Measurements from ENCODE around the gene NUP133. TPM values are rescaled to one million over a fixed set of nuclear protein-coding genes. Genes with fewer than 3 reads are reported as not detected.

Gene NUP133
- total RNA-seq, 1 donor from 2014 or later = 42.9 TPM

- no peaks in the 10 kb centered on the region for H3K27me3 Mint-ChIP-seq (ENCODE audit: unreplicated experiment)
Observed at GRCh38 chr1:229487181-229487580, 21.0 kb downstream of the NUP133 start.

DNA sequence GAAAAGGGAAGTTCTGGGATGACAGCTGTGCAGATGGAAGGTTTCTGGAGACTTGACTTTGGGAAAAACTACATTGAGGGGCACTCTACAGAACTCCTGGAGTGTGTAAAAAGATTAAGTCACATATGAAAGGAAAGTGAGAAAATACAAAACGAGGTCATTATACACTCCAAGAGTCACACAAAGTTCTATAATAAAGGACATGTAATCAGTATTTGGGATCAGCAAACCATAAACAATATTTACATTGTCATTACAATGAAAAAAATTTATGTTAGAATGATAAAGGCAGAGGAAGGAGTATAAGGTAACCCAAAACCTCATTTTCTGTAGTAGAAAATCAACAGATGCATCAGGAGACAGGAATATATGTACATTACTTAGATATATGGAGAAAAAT, 22.8 kb downstream of the NUP133 start:
- H3K4me3 Mint-ChIP-seq (ENCODE audit: unreplicated experiment) = no peak overlapping the region
- H3K27me3 Mint-ChIP-seq (ENCODE audit: unreplicated experiment) = no peaks in the 10 kb centered on the region
- H3K36me3 Mint-ChIP-seq (ENCODE audit: unreplicated experiment) = no peaks in the 10 kb centered on the region
- H3K27ac Mint-ChIP-seq (ENCODE audit: unreplicated experiment) = no peak overlapping the region
- TF ChIP-seq, protein P1, sequence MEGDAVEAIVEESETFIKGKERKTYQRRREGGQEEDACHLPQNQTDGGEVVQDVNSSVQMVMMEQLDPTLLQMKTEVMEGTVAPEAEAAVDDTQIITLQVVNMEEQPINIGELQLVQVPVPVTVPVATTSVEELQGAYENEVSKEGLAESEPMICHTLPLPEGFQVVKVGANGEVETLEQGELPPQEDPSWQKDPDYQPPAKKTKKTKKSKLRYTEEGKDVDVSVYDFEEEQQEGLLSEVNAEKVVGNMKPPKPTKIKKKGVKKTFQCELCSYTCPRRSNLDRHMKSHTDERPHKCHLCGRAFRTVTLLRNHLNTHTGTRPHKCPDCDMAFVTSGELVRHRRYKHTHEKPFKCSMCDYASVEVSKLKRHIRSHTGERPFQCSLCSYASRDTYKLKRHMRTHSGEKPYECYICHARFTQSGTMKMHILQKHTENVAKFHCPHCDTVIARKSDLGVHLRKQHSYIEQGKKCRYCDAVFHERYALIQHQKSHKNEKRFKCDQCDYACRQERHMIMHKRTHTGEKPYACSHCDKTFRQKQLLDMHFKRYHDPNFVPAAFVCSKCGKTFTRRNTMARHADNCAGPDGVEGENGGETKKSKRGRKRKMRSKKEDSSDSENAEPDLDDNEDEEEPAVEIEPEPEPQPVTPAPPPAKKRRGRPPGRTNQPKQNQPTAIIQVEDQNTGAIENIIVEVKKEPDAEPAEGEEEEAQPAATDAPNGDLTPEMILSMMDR (IDR thresholded peaks at IDR 0.05; ENCODE audit: partially characterized antibody, unreplicated experiment) = no peak
- H3K4me1 Mint-ChIP-seq (ENCODE audit: low read depth, unreplicated experiment) = no peaks in the 10 kb centered on the region
- DNase-seq = no peak
- H3K9me3 Mint-ChIP-seq (ENCODE audit: unreplicated experiment) = no peaks in the 10 kb centered on the region

More at GRCh38 chr1:229487181-229487580, 21.0 kb downstream of the NUP133 start:
- H3K4me1 Mint-ChIP-seq (ENCODE audit: low read depth, unreplicated experiment) = no peaks in the 10 kb centered on the region
- H3K36me3 Mint-ChIP-seq (ENCODE audit: unreplicated experiment) = no peaks in the 10 kb centered on the region
- DNase-seq = no peak
- TF ChIP-seq, protein P1 (IDR thresholded peaks at IDR 0.05; ENCODE audit: partially characterized antibody, unreplicated experiment) = no peak
- H3K27ac Mint-ChIP-seq (ENCODE audit: unreplicated experiment) = no peak overlapping the region
- no peak overlapping the region for H3K4me3 Mint-ChIP-seq (ENCODE audit: unreplicated experiment)
- no peaks in the 10 kb centered on the region for H3K9me3 Mint-ChIP-seq (ENCODE audit: unreplicated experiment)

DNA sequence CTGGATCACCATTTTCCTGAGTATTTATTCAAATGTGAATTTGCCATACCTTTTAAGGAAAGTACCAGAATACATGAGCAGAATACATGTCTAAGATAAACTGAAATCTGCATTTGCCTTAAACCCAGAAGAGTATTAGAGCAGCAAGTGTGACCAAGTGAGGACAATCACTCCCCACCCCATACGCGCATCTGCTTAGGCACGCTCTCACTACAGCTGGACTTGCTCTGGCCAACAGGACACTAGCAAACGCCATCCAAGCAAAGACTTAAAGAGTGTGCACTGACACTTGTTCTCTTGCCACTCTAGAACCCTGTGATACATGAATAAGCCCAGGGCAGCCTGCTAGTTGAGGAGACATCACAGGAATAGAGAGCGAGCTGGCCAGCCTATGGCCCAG, 25.6 kb downstream of the NUP133 start:
- Mint-ChIP-seq H3K27ac (ENCODE audit: unreplicated experiment) (no peak overlapping the region), H3K36me3 (ENCODE audit: unreplicated experiment) (no peaks in the 10 kb centered on the region), H3K4me1 (ENCODE audit: low read depth, unreplicated experiment) (peaks cover 7% of the 10 kb centered on the region), H3K9me3 (ENCODE audit: unreplicated experiment) (no peaks in the 10 kb centered on the region), H3K27me3 (ENCODE audit: unreplicated experiment) (no peaks in the 10 kb centered on the region), H3K4me3 (ENCODE audit: unreplicated experiment) (no peak overlapping the region)
- TF ChIP-seq, protein P1 (IDR thresholded peaks at IDR 0.05; ENCODE audit: partially characterized antibody, unreplicated experiment) = no peak
- DNase-seq = no peak

DNA sequence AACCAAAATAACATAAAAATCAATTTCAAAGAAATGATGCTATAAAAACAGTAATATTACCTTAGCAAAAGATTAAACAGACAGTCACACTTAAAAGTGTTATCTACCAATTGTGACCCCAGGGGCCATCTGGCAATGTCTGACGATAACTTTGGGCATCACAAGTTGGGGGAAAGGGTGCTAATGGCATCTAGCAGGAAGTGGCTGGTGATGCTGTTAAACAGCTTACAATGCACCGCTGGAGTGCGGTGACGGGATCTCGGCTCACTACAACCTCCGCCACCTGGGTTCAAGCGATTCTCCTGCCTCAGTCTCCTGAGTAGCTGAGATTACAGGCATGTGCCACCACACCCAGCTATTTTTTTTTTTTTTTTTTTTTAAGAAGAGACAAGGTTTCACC, 27.6 kb downstream of the NUP133 start:
- no peaks in the 10 kb centered on the region for H3K27me3 Mint-ChIP-seq (ENCODE audit: unreplicated experiment)
- H3K4me3 Mint-ChIP-seq (ENCODE audit: unreplicated experiment) = no peak overlapping the region
- peaks cover 7% of the 10 kb centered on the region for H3K4me1 Mint-ChIP-seq (ENCODE audit: low read depth, unreplicated experiment)
- no peaks in the 10 kb centered on the region for H3K9me3 Mint-ChIP-seq (ENCODE audit: unreplicated experiment)
- no peak for DNase-seq
- TF ChIP-seq, protein P1 (IDR thresholded peaks at IDR 0.05; ENCODE audit: partially characterized antibody, unreplicated experiment) = no peak
- no peaks in the 10 kb centered on the region for H3K36me3 Mint-ChIP-seq (ENCODE audit: unreplicated experiment)
- H3K27ac Mint-ChIP-seq (ENCODE audit: unreplicated experiment) = no peak overlapping the region

DNA sequence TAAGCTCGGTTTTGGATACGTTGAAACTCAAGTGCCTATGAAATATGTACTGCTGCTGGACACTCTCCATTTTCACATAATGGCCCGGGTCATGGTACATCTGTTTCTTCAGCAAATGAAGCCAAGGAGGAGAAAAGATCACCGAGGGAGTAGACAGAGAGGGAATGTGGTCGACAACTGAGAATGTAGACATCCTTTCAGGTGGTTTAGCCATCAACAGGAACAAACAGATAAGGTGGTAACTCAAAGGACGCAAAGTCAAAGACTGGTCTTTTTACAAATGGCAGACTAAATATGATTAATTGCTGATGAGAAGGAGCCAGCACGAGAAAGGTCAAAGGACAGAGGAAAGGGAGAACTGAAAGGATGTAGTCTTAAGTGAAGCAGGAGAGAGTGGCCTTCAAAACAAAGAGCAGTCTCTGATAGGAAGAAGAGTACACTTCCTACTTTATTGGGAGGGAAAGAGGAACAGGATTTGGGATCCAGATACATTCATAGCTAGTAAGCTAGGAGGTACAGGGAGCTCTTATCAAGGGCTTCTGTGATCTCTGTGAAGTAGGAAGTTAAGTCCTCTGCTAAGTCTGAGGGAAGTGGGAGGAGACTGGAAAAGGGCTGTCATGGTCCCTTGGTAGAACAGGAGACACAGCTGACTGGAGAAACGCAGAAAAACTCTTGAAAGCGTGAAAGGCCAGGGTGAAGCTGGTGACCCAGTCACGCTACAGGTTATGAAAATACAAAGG, 28.3 kb downstream of the NUP133 start:
- Mint-ChIP-seq H3K4me3 (ENCODE audit: unreplicated experiment) (no peak overlapping the region), H3K27me3 (ENCODE audit: unreplicated experiment) (no peaks in the 10 kb centered on the region), H3K4me1 (ENCODE audit: low read depth, unreplicated experiment) (peaks cover 7% of the 10 kb centered on the region), H3K9me3 (ENCODE audit: unreplicated experiment) (no peaks in the 10 kb centered on the region), H3K36me3 (ENCODE audit: unreplicated experiment) (no peaks in the 10 kb centered on the region), H3K27ac (ENCODE audit: unreplicated experiment) (no peak overlapping the region)
- TF ChIP-seq, protein P1 (IDR thresholded peaks at IDR 0.05; ENCODE audit: partially characterized antibody, unreplicated experiment) = no peak
- DNase-seq = no peak

Measured in glutamatergic neuron (in vitro differentiated cells).